Esophagus squamous epithelium (tissue), 5 donors: ENCODE results near the gene CD44. TPM values are rescaled to one million over a fixed set of nuclear protein-coding genes. Genes with fewer than 3 reads are reported as not detected.

Experiments
- DNase-seq: peaks from one replicate; lab custom pipeline; 2025; lab: John Stamatoyannopoulos, UW
- H3K27ac ChIP-seq, 4 donors: fragments of 200-600 bp; sonication (generic); one replicate each; pipeline ENCODE4 v1.5.1; 2016 to 2019; ENCODE audit warnings: mild to moderate bottlenecking in 1 of 4
- H3K27me3 ChIP-seq, 4 donors: fragments of 200-600 bp; sonication (generic); 1 replicate in 3 of 4; 2 replicates in 1 of 4; pipeline versions ENCODE4 v1.5.1 to v1.6.0; 2017 to 2021; ENCODE audit warnings: antibody characterized with exemption in 1 of 4
- H3K36me3 ChIP-seq, 3 donors: fragments of 200-600 bp; sonication (generic); one replicate each; pipeline ENCODE4 v1.5.1; 2016 to 2019
- H3K4me1 ChIP-seq, 3 donors: fragments of 200-600 bp; sonication (generic); one replicate each; pipeline ENCODE4 v1.5.1; 2017 to 2019
- H3K4me3 ChIP-seq, 4 donors: fragments of 200-600 bp; sonication (generic); 1 replicate in 3 of 4; 2 replicates in 1 of 4; pipeline ENCODE4 v1.5.1; 2016 to 2019; ENCODE audit warnings: mild to moderate bottlenecking in 2 of 4, moderate library complexity in 1 of 4
- H3K9me3 ChIP-seq, 3 donors: fragments of 200-600 bp; sonication (generic); one replicate each; pipeline ENCODE4 v1.5.1; 2016 to 2019
- POLR2A ChIP-seq, 4 donors: fragments of 450-650 bp; IDR thresholded peaks; one replicate each; pipeline ENCODE4 v1.6.1; 2017; ENCODE audit warnings: antibody characterized with exemption in 4 of 4, mild to moderate bottlenecking in 4 of 4, moderate library complexity in 3 of 4
- WGBS, 2 donors: methylation state at CpG; one replicate each; pipeline ENCODE4 v1.1.5; 2018; 5-methylcytosine and 5-hydroxymethylcytosine counted together
- intact Hi-C: fragments of 100-400 bp; cut with DNase I; formaldehyde crosslinking; loops from one replicate; pipeline ENCODE4 v1.15.0; 2022
- total RNA-seq, 4 donors: library from RNA; depleted of rRNA; stranded (reverse); fragments of >200 nt; gene quantifications; one replicate each; pipeline ENCODE4 v1.1.0, GENCODE V29; 2016
- TF ChIP-seq, protein P1 (sequence below), 6 experiments: fragments of 450-650 bp in 4 of 6; fragments of 200-600 bp in 2 of 6; sonication (generic) in 2 of 6; IDR thresholded peaks; one replicate each; pipeline ENCODE4 v1.5.1; 2016 to 2019; ENCODE audit warnings: antibody characterized with exemption in 6 of 6, mild to moderate bottlenecking in 4 of 6, moderate library complexity in 4 of 6
- donor health status: DM: yes; HTN: yes; CAD: no.

Gene CD44
- total RNA-seq, 4 donors from 2014 or later = 418 to 565 (median 463) TPM

DNA sequence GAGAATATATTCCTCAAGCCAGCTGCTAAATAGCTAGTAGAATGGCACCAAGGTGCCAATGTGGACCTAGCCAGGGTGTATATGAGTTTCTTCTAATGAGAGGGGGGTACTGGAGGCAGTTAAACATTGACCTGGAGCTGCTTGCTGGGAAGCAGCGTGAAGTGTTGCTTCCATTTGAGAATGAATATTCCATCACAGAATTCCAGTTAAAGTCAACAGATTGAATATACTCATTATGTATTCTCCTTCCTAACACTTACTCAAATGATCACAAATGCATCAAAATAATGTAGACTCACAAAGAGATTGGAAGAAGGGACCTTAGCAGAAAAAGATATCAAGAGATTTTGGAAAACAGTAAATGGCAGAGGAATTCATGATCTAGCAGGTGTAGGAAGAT is 102.1 kb downstream of the CD44 start:
- Histone ChIP-seq H3K27me3 (no peaks in the 10 kb centered on the region), H3K4me1 (peaks cover 0 to 20% (median 8%) of the 10 kb centered on the region in 3 donors), H3K27ac (no peak overlapping the region), H3K36me3 (no peaks in the 10 kb centered on the region), H3K4me3 (no peak overlapping the region), H3K9me3 (no peaks in the 10 kb centered on the region)
- DNase-seq = no peak
- intact Hi-C loops = no loop called here
- WGBS, 2 donors = 100% methylated on average over 1 of the region's 1 CpG
- no peak for TF ChIP-seq POLR2A (IDR thresholded peaks at IDR 0.05)
- TF ChIP-seq, protein P1, sequence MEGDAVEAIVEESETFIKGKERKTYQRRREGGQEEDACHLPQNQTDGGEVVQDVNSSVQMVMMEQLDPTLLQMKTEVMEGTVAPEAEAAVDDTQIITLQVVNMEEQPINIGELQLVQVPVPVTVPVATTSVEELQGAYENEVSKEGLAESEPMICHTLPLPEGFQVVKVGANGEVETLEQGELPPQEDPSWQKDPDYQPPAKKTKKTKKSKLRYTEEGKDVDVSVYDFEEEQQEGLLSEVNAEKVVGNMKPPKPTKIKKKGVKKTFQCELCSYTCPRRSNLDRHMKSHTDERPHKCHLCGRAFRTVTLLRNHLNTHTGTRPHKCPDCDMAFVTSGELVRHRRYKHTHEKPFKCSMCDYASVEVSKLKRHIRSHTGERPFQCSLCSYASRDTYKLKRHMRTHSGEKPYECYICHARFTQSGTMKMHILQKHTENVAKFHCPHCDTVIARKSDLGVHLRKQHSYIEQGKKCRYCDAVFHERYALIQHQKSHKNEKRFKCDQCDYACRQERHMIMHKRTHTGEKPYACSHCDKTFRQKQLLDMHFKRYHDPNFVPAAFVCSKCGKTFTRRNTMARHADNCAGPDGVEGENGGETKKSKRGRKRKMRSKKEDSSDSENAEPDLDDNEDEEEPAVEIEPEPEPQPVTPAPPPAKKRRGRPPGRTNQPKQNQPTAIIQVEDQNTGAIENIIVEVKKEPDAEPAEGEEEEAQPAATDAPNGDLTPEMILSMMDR (IDR thresholded peaks at IDR 0.05) = no peak

DNA sequence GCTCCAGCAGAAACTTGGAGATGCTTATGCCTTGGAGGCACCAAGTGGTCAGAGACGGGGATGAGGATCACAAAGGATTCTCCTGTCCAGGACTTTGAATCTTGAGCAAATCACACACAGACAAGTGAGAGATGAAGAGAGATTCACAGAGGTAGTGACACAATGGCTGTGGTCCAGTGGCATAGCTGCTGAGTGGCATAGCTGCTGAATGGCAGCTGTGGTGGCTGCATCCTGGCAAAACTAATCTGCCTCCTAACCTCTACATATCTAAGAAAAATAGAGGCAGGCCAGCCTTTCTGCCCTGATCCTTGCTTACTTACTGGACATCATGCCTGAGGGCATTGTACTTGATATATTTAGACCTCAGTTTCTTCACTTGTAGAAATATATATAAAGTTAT is 102.6 kb downstream of the CD44 start:
- Histone ChIP-seq H3K27ac (no peak overlapping the region), H3K36me3 (no peaks in the 10 kb centered on the region), H3K9me3 (no peaks in the 10 kb centered on the region), H3K4me1 (peaks cover 0 to 19% (median 4%) of the 10 kb centered on the region in 3 donors), H3K27me3 (no peaks in the 10 kb centered on the region), H3K4me3 (no peak overlapping the region)
- no peak for DNase-seq
- WGBS, 2 donors = 91 to 100% methylated on average over 1 of the region's 1 CpG
- TF ChIP-seq, protein P1 (IDR thresholded peaks at IDR 0.05) = no peak
- TF ChIP-seq POLR2A (IDR thresholded peaks at IDR 0.05) = no peak
- intact Hi-C loops = no loop called here

DNA sequence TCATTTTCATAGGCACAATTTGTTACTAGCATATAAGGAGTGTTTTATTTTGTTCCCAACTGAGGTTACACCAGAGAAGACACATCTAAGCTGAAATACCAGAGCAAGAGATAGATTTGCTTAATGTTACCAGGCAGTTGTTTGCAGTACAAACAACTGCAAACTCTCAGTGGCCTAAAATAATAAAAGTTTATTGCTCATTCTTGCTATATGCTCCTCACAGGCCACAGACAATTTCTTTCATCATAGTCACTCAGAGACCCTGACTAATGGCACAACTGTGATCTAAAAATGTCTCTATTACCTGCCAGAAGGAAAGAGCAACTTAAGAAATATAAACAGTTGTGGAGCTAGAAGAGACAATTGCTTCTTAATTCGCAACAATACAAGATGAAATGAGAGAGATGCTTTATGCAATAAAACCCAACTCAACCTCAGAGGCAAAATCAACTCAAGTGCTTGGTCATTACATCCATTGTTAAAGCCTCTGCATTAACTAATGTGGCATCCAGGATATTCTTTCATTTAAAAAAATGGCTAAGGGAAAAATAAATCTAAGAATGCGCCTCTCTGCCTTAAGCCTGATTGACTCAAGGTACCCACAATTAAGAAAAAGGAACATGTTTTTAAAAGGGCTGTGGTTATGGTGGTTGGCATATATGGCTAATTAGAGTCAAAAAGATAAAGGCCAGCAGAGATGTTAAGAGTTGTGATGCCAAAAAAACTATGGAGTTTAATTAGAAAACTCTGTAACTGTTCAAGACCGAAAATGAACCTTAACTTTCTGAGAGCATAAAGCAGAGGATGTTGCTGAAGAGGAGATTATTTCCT is 103.7 kb downstream of the CD44 start:
- TF ChIP-seq POLR2A (IDR thresholded peaks at IDR 0.05) = no peak
- TF ChIP-seq, protein P1 (IDR thresholded peaks at IDR 0.05) = no peak
- DNase-seq = no peak
- no peaks in the 10 kb centered on the region for H3K36me3 ChIP-seq
- H3K27ac ChIP-seq = no peak overlapping the region
- H3K27me3 ChIP-seq = no peaks in the 10 kb centered on the region
- no peaks in the 10 kb centered on the region for H3K9me3 ChIP-seq
- intact Hi-C loops = no loop called here
- peaks cover 0 to 9% (median 0%) of the 10 kb centered on the region in 3 donors for H3K4me1 ChIP-seq
- WGBS, 2 donors = 80 to 85% methylated on average over 3 of the region's 3 CpGs
- no peak overlapping the region for H3K4me3 ChIP-seq

DNA sequence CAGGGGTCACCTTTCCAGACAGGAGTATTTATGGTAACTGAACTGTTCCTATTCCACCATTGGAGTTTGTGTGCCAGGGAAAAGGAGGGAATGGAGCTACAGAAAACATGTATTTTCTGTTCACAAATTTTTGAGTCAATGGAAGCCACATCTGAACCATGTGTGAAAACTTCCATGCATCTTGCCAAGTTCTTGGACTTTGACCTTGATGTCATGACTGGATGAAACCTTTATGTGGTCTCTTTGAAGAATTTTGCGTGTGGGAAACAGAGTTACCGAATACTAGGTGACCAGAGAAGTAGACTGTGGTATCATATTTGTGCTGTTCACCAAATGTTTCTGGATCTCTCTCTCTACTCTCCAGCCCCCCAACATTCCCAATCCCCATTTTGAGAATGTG is 104.8 kb downstream of the CD44 start:
- intact Hi-C loops = no loop called here
- Histone ChIP-seq H3K9me3 (no peaks in the 10 kb centered on the region), H3K4me3 (no peak overlapping the region), H3K27me3 (no peaks in the 10 kb centered on the region), H3K27ac (no peak overlapping the region), H3K36me3 (no peaks in the 10 kb centered on the region), H3K4me1 (peaks cover 0 to 4% (median 0%) of the 10 kb centered on the region in 3 donors)
- WGBS, 2 donors = 92% methylated on average over 2 of the region's 2 CpGs
- TF ChIP-seq POLR2A (IDR thresholded peaks at IDR 0.05) = no peak
- TF ChIP-seq, protein P1 (IDR thresholded peaks at IDR 0.05) = no peak
- no peak for DNase-seq

DNA sequence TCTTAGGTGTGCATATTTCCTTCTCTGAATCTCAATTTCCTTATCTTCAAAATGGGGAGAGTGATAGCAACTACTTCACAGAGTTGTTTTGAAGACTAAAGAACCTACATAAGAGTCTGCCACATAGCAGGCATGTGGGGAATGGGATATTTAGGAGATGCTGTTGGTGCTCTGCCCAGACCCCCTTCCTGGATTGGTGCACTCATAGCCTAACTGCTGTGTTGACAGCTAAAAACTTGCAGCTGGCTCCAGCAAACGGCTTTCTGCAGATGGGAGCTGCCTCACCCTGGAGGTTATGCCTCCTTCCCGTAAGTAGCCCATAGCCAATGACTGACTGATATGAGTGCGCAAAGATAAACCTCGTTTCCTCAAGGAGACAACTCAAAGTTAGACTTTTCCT is 106.1 kb downstream of the CD44 start:
- intact Hi-C loops = no loop called here
- no peak for DNase-seq
- no peaks in the 10 kb centered on the region for H3K27me3 ChIP-seq
- TF ChIP-seq, protein P1 (IDR thresholded peaks at IDR 0.05) = no peak
- TF ChIP-seq POLR2A (IDR thresholded peaks at IDR 0.05) = no peak
- H3K36me3 ChIP-seq = no peaks in the 10 kb centered on the region
- H3K27ac ChIP-seq = peak overlapping the region in 1 of 4 donors; percentile 40
- H3K9me3 ChIP-seq = no peaks in the 10 kb centered on the region
- 77 to 80% methylated on average over 4 of the region's 4 CpGs for WGBS, 2 donors
- H3K4me1 ChIP-seq = peaks cover 0 to 4% (median 0%) of the 10 kb centered on the region in 3 donors
- H3K4me3 ChIP-seq = no peak overlapping the region
